Hepatocyte (in vitro differentiated cells): ENCODE results near the gene ZSWIM7. TPM values are rescaled to one million over a fixed set of nuclear protein-coding genes. Genes with fewer than 3 reads are reported as not detected.

Experiments used
- DNase-seq: peaks from one replicate; pipeline ENCODE4 v3.0.0-alpha.2; 2016; ENCODE audit warnings: low spot score
- H2AFZ ChIP-seq: fragments of 200-600 bp; sonication (generic); 2 replicates; pipeline ENCODE4 v1.6.0; 2016; ENCODE audit warnings: antibody characterized with exemption, mild to moderate bottlenecking
- H3K27ac ChIP-seq: fragments of 200-600 bp; sonication (generic); 2 replicates; pipeline ENCODE4 v1.5.1; 2016; ENCODE audit warnings: mild to moderate bottlenecking
- H3K27me3 ChIP-seq: fragments of 200-600 bp; sonication (generic); 2 replicates; pipeline ENCODE4 v1.6.1; 2016
- H3K36me3 ChIP-seq: fragments of 200-600 bp; sonication (generic); replicated peaks from 2 replicates; pipeline ENCODE4 v1.5.1; 2016; ENCODE audit warnings: low read depth; ENCODE audit not compliant: insufficient read depth
- H3K4me1 ChIP-seq: fragments of 200-600 bp; sonication (generic); 2 replicates; pipeline ENCODE4 v1.5.1; 2016; ENCODE audit warnings: mild to moderate bottlenecking, moderate library complexity; ENCODE audit not compliant: insufficient read depth
- H3K4me2 ChIP-seq: fragments of 200-600 bp; sonication (generic); 2 replicates; pipeline ENCODE4 v1.6.0; 2016
- H3K4me3 ChIP-seq: fragments of 200-600 bp; sonication (generic); 2 replicates; pipeline ENCODE4 v1.5.1; 2016; ENCODE audit warnings: mild to moderate bottlenecking
- H3K79me2 ChIP-seq: fragments of 200-600 bp; sonication (generic); 2 replicates; pipeline ENCODE4 v1.6.0; 2017; ENCODE audit warnings: mild to moderate bottlenecking
- H3K9me2 ChIP-seq: fragments of 200-600 bp; sonication (generic); replicated peaks from 2 replicates; pipeline ENCODE4 v1.6.0; 2017; ENCODE audit warnings: mild to moderate bottlenecking; ENCODE audit not compliant: insufficient read depth
- H3K9me3 ChIP-seq: fragments of 200-600 bp; sonication (generic); 2 replicates; pipeline ENCODE4 v1.5.1; 2016; ENCODE audit warnings: low read depth, mild to moderate bottlenecking
- H4K20me1 ChIP-seq: fragments of 200-600 bp; sonication (generic); 2 replicates; pipeline ENCODE4 v1.6.0; 2016; ENCODE audit warnings: mild to moderate bottlenecking; ENCODE audit not compliant: insufficient read depth, poor library complexity, severe bottlenecking
- EZH2 ChIP-seq: fragments of 200-600 bp; sonication (generic); IDR thresholded peaks from 2 replicates; pipeline ENCODE4 v1.6.1; 2016; ENCODE audit warnings: antibody characterized with exemption, mild to moderate bottlenecking, borderline replicate concordance
- EZH2phosphoT487 ChIP-seq: fragments of 200-600 bp; sonication (generic); IDR thresholded peaks from one replicate; pipeline ENCODE4 v1.6.1; 2018; ENCODE audit warnings: antibody characterized with exemption, mild to moderate bottlenecking, low read depth, moderate library complexity; ENCODE audit not compliant: unreplicated experiment, severe bottlenecking
- WGBS: methylation state at CpG from one replicate; pipeline ENCODE4 v1.1.6; 2016; ENCODE audit warnings: low lambda C conversion rate; ENCODE audit errors: missing lambda C conversion rate; 5-methylcytosine and 5-hydroxymethylcytosine counted together
- polyA plus RNA-seq: library from polyadenylated mRNA; unstranded; fragments of >200 nt; fragmentation: Nextera tagmentation; extraction: Ambion mirVana; gene quantifications from 2 replicates; pipeline ENCODE4 v1.2.1, GENCODE V29; 2016
- total RNA-seq: library from RNA; depleted of rRNA; stranded (reverse); fragments of >200 nt; gene quantifications from 2 replicates; pipeline ENCODE4 v1.2.3, GENCODE V29; 2014
- TF ChIP-seq, protein P1 (sequence below): fragments of 200-600 bp; sonication (generic); IDR thresholded peaks from 2 replicates; pipeline ENCODE4 v1.5.1; 2016; ENCODE audit warnings: antibody characterized with exemption, mild to moderate bottlenecking; ENCODE audit not compliant: poor library complexity

The ZSWIM7 gene
- total and polyA plus RNA-seq, 2 experiments from 2014 or later = 27.0 to 46.8 TPM

DNA sequence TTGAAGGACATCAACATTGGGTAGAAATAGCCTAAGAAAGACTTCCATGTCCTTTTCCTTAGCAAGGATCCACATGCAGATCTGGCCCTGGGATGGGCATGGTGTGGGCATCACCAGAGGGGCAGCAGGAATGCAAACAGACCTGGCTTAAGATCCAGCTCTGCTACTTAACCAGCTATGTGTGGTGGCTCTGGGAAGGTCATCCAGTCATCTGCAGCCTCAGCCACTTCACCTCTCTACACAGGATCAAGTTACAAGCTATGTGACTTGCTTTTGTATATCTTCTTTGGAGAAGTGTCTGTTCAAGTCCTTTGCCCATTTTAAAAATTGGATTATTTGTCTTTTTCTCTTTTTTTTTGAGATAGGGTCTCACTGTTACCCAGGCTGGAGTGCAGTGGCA lies 68.1 kb downstream of the ZSWIM7 start:
- Histone ChIP-seq H2AFZ (no peak overlapping the region), H3K9me3 (no peaks in the 10 kb centered on the region), H3K79me2 (no peaks in the 10 kb centered on the region), H3K27me3 (no peaks in the 10 kb centered on the region), H3K4me3 (no peak overlapping the region), H4K20me1 (no peaks in the 10 kb centered on the region), H3K4me1 (no peaks in the 10 kb centered on the region), H3K36me3 (no peaks in the 10 kb centered on the region), H3K4me2 (no peak overlapping the region), H3K9me2 (no peaks in the 10 kb centered on the region), H3K27ac (no peak overlapping the region)
- DNase-seq = no peak
- TF ChIP-seq EZH2 = no peak
- no peak for TF ChIP-seq EZH2phosphoT487
- TF ChIP-seq, protein P1, sequence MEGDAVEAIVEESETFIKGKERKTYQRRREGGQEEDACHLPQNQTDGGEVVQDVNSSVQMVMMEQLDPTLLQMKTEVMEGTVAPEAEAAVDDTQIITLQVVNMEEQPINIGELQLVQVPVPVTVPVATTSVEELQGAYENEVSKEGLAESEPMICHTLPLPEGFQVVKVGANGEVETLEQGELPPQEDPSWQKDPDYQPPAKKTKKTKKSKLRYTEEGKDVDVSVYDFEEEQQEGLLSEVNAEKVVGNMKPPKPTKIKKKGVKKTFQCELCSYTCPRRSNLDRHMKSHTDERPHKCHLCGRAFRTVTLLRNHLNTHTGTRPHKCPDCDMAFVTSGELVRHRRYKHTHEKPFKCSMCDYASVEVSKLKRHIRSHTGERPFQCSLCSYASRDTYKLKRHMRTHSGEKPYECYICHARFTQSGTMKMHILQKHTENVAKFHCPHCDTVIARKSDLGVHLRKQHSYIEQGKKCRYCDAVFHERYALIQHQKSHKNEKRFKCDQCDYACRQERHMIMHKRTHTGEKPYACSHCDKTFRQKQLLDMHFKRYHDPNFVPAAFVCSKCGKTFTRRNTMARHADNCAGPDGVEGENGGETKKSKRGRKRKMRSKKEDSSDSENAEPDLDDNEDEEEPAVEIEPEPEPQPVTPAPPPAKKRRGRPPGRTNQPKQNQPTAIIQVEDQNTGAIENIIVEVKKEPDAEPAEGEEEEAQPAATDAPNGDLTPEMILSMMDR = no peak

DNA sequence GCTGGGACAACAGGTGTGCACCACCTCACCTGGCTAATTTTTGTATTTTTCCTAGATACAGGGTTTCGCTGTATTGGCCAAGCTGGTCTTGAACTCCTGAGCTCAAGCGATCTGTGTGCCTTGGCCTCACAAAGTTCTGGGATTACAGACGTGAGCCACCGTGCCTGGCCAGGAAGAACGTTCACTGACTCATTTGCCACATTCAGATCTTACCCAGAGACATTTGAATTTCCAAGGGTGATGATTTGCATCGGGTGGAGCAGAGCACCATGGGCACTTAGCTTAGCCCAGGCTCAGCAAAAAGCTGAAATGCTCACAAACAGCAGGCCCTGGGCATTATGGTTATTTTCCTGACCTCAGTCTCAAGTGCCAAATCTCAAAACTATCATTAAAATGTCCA lies 69.1 kb downstream of the ZSWIM7 start:
- no peak overlapping the region for H3K4me3 ChIP-seq
- H3K79me2 ChIP-seq = no peaks in the 10 kb centered on the region
- no peak for TF ChIP-seq EZH2
- TF ChIP-seq EZH2phosphoT487 = no peak
- TF ChIP-seq, protein P1 = no peak
- H3K27me3 ChIP-seq = no peaks in the 10 kb centered on the region
- no peak overlapping the region for H2AFZ ChIP-seq
- DNase-seq = no peak
- no peaks in the 10 kb centered on the region for H4K20me1 ChIP-seq
- no peak overlapping the region for H3K4me2 ChIP-seq
- peaks cover 3% of the 10 kb centered on the region for H3K4me1 ChIP-seq
- no peaks in the 10 kb centered on the region for H3K9me2 ChIP-seq
- H3K27ac ChIP-seq = no peak overlapping the region
- no peaks in the 10 kb centered on the region for H3K9me3 ChIP-seq
- no peaks in the 10 kb centered on the region for H3K36me3 ChIP-seq
- WGBS = 80% methylated on average over 6 of the region's 6 CpGs

DNA sequence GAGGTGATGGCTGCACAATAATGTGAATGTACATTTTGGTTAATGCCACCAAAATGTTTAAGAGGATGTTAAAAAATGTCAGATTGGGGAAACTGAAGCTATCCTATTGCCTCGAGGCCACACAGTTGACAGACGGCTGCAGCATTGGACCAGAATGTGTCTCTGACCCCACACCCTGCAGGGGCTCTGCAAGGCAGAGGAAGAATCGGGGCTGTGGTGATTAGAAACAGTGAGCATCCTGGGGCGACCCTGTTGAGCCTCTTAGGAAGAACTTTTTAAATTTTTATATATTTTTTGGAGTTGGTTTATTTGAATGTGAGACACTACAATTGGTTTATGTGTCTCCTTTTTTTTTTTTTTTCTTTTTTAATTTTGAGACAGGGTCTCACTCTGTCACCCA lies 69.6 kb downstream of the ZSWIM7 start:
- Histone ChIP-seq H3K9me2 (no peaks in the 10 kb centered on the region), H3K27ac (no peak overlapping the region), H3K4me3 (no peak overlapping the region), H4K20me1 (no peaks in the 10 kb centered on the region), H3K79me2 (no peaks in the 10 kb centered on the region), H3K27me3 (no peaks in the 10 kb centered on the region), H2AFZ (no peak overlapping the region), H3K4me2 (no peak overlapping the region), H3K36me3 (no peaks in the 10 kb centered on the region), H3K4me1 (peaks cover 3% of the 10 kb centered on the region), H3K9me3 (no peaks in the 10 kb centered on the region)
- WGBS = 74% methylated on average over 4 of the region's 4 CpGs
- TF ChIP-seq, protein P1 = no peak
- no peak for TF ChIP-seq EZH2
- no peak for TF ChIP-seq EZH2phosphoT487
- DNase-seq = no peak

DNA sequence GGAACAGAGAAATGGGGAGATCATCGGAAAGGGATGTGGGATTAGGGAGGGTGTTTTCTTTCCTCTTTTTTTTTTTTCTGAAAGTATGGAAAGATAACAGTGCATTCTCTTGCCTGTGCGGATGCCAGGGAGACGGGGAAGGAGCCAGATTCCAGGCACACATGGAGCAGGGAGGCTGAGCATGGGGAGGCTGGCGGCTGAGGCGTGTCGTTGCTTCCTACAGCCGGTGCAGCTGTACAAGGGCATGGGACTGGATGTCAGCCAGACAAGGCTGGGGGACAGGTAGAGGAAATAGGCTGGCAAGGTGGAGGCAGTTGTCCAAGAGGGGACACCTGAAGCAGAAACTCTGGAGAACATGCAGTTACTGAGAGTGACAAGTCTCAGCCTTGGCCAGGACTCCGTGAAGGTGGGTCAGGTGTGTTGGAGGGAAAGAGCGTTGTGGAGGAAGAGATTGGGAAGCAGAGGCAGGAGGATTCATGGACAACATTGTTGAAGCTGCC lies 71.2 kb downstream of the ZSWIM7 start:
- H3K9me3 ChIP-seq = no peaks in the 10 kb centered on the region
- no peak overlapping the region for H3K27ac ChIP-seq
- H2AFZ ChIP-seq = no peak overlapping the region
- H3K4me3 ChIP-seq = no peak overlapping the region
- 79% methylated on average over 9 of the region's 9 CpGs for whole genome bisulfite sequencing
- no peaks in the 10 kb centered on the region for H3K79me2 ChIP-seq
- H4K20me1 ChIP-seq = no peaks in the 10 kb centered on the region
- H3K9me2 ChIP-seq = no peaks in the 10 kb centered on the region
- H3K4me1 ChIP-seq = peaks cover 3% of the 10 kb centered on the region
- DNase-seq = no peak
- no peak overlapping the region for H3K4me2 ChIP-seq
- H3K36me3 ChIP-seq = no peaks in the 10 kb centered on the region
- H3K27me3 ChIP-seq = no peaks in the 10 kb centered on the region
- TF ChIP-seq, protein P1 = no peak
- no peak for TF ChIP-seq EZH2phosphoT487
- no peak for TF ChIP-seq EZH2
